ENCODE data around the gene CCL24.
"Not testable (repeated sequence)": the region's sequence is repeated elsewhere in the genome, so short reads cannot be mapped to it uniquely, and the experiment has no call there.

Gene CCL24

GRCh38 chr7:75779035-75779434 lies 34.6 kb downstream of the CCL24 start:
- not testable (repeated sequence) for DNase-seq

- peak in 2 of 3 experiments; percentile 9 to 14 for DNase-seq
Measured at GRCh38 chr7:75776295-75776971, 37.2 kb downstream of the CCL24 start.

GRCh38 chr7:75773958-75774357 lies 39.6 kb downstream of the CCL24 start:
- DNase-seq, result not testable (repeated sequence)

- no peak for DNase-seq
Measured at GRCh38 chr7:75772081-75773077, 41.2 kb downstream of the CCL24 start, which contains the start of gene CCL26. CCL26 (minus strand) TSS chr7:75772211; CDS start chr7:75772176, 35 bp downstream.

- DNase-seq, result no peak
Measured at GRCh38 chr7:75771224-75771623, 42.4 kb downstream of the CCL24 start.

- DNase-seq, result peak; percentile 30 to 79 (median 30)
Measured at GRCh38 chr7:75762350-75762917, 51.2 kb downstream of the CCL24 start.

- not testable (repeated sequence) for DNase-seq
Measured at GRCh38 chr7:75761801-75762200, 51.8 kb downstream of the CCL24 start.

Measured in NCI-H1417 (cell line).